Activated CD4-positive, alpha-beta T cell treated with anti-CD3 and anti-CD28 coated beads, Interleukin-10, Interleukin-2, amounts not matched to agents 100 ng/mL and 50 ng/mL, durations not matched to agents 16 hours and 8 hours (primary cell): ENCODE measurements around the gene ZNF692.

Experiments
- DNase-seq: peaks from one replicate; pipeline ENCODE4 v3.0.0-alpha.2; 2020

The ZNF692 gene

DNA sequence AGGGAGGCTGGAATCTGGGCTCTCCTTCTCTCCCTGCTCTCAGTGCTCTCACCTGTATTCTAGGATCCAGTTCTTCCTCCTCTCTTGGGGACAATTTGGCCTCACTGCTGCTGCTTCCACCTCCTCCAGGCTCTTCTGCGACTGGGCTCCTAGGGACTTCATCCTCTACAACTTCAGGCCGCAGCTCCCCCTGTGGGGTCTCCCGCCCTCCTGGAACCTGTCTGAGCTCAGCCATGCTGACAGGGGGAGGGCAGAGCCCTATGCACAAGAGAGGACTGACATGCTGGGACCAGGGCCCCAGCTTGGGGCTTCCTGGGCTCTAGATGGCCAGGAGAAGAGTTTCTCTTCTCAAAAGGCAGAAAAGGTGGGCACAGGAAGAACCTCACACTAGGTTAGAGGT, 34.2 kb downstream of the ZNF692 start:
- DNase-seq, result no peak

- DNase-seq, result no peak
These were observed 34.6 kb downstream of the ZNF692 start for GRCh38 chr1:248824301-248824700.

- no peak for DNase-seq
These were observed 35.3 kb downstream of the ZNF692 start for GRCh38 chr1:248823517-248824001.

DNA sequence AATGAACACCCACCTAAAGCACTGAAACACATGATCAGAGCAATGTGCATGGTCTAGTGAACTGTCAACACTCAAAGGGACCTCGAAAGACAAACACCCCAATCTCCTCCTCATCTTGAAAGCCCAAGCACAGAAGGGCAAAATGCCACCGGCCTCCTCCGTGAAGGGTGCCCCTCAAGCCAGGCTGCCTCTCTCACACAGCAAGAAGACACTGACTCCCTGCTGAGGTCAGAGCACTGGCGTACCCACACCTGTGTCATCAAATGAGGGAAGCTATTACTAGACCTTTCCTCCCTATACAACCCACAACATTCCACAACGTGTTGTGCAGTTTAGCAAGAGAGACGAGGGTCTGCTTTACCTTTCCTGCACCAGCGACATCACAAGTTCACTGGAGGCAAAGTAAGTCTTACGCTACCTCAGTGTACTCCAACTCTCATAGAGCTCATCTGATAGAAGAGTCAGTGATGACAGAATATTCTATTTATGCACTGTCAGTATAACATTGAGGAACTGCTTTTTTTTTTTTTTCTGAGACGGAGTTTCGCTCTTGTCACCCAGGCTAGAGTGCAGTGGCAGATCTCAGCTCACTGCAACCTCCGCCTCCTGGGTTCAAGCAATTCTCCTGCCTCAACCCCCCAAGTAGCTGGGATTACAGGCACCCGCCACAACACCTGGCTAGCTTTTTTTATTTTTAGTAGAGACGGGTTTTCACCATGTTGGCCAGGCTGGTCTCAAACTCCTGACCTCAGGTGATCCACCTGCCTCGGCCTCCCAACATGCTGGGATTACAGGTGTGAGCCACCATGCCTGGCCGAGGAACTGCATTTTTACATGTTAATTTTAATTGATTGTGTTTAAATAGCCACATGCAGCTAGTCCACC, 36.5 kb downstream of the ZNF692 start:
- DNase-seq, result no peak

- DNase-seq, result no peak
These were observed 37.2 kb downstream of the ZNF692 start for GRCh38 chr1:248821641-248822040.

DNA sequence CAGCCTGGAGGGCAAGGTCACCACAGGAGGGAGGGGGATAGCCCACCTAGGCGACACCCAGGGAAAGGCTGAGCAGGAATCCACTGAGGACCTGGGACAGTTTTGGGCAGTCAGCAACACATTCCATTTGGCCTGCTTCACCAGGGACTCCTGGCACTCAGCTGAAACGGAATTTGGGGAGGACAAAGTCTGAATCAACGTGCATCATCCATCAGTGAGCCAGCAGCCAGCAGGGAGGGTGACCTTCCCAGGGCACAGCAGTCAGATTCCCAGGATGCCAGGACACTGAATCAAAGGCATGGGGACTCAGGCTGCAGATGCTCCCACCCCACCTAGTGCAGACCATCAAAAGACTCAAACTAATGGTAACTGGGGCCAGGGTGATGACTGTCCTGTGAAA, 37.8 kb downstream of the ZNF692 start:
- DNase-seq, result no peak

DNA sequence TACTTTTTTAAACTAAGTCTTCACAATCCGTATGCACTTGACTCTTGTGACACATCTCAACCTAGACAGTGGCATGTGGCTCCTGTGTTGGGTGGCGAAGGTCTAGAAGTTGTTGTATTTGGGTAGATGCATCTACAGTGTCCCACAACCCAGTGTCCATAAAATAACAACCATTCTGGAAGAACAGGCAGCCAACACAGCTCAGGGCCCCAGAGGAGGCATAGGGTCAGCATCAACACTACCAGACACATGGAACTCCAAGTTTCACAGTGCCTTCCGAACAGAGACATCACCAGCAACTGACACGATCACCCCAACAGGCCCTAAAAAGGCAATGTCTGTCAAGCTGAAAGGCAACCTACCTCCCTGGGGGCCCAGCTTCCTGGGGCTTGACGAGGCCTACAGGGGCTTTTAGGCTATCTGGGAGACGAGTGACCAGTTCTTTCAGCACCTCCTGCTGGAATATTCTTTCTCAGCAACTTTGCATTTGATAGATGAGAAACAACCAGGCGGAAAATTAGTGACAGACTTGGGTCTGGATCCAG, 38.8 kb downstream of the ZNF692 start:
- no peak for DNase-seq

DNA sequence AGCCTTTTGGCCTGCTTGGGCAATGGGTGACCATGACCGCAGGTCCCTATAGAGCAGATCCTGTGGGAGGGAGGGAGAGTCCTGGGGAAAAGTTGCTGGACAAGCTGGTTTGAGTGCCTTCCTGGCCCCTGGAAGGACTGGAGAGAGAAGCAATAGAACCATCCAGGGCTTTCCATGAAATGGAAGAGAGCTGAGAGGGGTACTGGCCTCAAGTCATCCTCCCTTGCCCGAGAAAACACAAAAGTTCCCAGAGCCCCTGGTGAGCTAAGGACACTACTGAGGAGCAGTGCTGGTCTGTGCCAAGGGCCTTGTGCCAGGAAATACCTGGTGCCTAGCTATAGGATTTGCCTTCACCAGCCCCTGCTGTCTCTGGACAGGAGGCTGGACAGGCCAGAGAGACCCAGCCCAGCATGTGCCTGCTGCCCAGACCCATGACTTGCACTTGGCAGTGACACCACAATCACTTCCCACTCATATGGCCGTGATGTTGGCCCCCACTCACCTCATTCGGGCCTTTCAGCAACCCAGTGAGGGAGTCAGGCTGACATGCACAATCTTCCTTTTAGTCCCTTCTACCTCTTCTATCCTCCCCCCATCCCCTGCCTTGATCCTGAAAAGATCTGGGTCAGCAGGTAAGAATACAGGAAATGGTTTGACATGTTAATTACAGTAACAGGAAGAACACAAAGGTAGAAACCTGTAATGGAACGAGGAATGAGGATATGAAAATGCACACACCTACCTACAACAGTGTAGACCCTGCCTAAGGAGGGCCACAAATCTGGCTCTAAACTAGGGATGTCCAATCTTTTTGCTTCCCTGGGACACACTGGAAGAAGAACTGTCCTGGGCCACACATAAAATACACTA, 40.1 kb downstream of the ZNF692 start:
- DNase-seq, result no peak

DNA sequence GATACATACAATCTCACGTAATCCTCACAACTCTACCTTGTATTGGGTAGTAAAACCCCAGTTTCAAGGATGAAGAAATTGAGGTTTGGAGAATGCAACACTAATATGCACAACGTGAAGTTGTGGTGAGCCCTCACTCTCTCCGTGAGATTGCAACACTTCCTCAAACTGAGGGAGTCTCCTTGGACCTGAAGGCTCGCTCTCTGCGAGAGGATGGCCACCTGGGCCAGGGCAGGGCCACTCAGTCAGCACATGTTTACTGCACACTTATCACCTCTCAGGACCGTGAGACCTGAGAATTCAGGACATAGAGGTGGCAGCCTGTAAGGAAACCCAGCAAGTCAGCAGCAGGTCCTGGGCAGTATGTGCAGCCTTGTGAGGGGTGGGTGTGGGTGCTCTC, 41.8 kb downstream of the ZNF692 start:
- peak; percentile 19 for DNase-seq

- DNase-seq, result no peak
These were observed 42.6 kb downstream of the ZNF692 start for GRCh38 chr1:248816042-248816851.

GRCh38 chr1:248815407-248816034, 43.4 kb downstream of the ZNF692 start:
- DNase-seq, result no peak

GRCh38 chr1:248814351-248814750, 44.5 kb downstream of the ZNF692 start:
- no peak for DNase-seq

DNA sequence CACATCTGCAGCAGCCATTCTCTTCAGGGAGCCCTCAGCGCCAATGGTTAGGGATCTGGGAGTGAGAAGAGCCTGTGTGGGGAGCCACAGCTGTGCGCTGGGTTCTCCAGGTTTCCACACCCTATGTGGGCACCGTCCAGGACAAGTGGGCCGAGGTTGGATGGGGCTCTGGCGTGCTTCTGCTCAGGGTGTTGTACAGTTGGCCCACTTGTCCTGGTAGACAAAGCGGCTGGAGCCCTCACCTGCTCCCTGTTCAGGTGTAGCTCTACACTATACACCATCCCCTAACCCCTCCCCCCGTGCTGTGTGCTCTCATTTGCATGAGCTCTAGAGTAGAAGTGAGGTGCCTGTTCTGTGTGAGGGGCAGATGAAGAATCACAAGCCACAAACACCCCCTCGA, 45.3 kb downstream of the ZNF692 start:
- DNase-seq, result no peak

- DNase-seq, result no peak
These were observed 46.0 kb downstream of the ZNF692 start for GRCh38 chr1:248812736-248813425.

- DNase-seq, result no peak
These were observed 47.1 kb downstream of the ZNF692 start for GRCh38 chr1:248811514-248812490.

- DNase-seq, result no peak
These were observed 48.0 kb downstream of the ZNF692 start for GRCh38 chr1:248810727-248811513.

- DNase-seq, result no peak
These were observed 48.7 kb downstream of the ZNF692 start for GRCh38 chr1:248810000-248810726.

- no peak for DNase-seq
These were observed 50.0 kb downstream of the ZNF692 start for GRCh38 chr1:248808876-248809275.
